ENCODE measurements around the gene TXNRD1. TPM values are rescaled to one million over a fixed set of nuclear protein-coding genes. Genes with fewer than 3 reads are reported as not detected.

The TXNRD1 gene
- total and polyA plus RNA-seq, 7 experiments from 2014 or later, result 19.1 to 73.5 (median 35.6) TPM

DNA sequence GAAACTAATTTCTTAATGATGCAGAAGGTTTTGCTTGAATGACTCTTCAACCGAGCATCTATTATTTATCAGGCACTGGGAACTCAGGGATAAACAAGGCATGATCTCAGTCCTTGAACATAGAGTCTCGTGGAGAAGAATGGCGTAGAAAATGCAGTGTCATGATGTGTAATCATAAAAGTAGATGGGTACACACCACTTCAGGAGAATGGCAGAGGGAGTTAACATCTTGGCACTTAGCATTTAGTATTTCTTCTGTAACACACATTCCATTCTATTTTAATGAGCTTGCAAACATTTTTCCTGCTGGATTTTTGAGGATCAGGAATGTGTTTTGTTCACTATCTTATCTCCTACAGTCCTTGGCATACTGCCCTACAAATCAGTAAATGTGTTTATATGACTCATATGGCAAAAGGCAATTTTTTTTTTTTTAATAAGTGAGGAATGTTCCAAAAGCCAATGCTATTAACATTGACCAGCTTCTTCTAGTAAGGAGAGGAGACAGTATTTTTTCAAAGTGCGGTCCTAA, 3.8 kb downstream of the TXNRD1 start:
- no peaks in the 10 kb centered on the region for H3K27me3 ChIP-seq (ENCODE audit: control insufficient read depth in 2 of 2, insufficient read depth in 2 of 2, low read length in 2 of 2)
- Mint-ChIP-seq H3K4me3 (peak overlapping the region in 2 of 10 donors; percentile 18 to 22), H3K4me1 (peaks cover 15 to 47% (median 26%) of the 10 kb centered on the region in 7 donors), H3K27ac (peak overlapping the region in 3 of 9 donors; percentile 55 to 60 (median 55)), H3K27me3 (peaks cover 0 to 11% (median 0%) of the 10 kb centered on the region in 5 donors), H3K9me3 (no peaks in the 10 kb centered on the region), H3K36me3 (peaks cover 0 to 10% (median 0%) of the 10 kb centered on the region in 5 donors)
- intact Hi-C loops (cut with micrococcal nuclease), result loop anchor here (5.0 to 10.0 kb wide), 7 partner anchors 82 to 888 kb away; partner anchors contain the start of genes SLC41A2 (in 2 of the 2), CHST11 (in 1 of the 2), NFYB (in 1 of the 2) and NT5DC3 (in 1 of the 2)
- no peaks in the 10 kb centered on the region for H3K9me3 ChIP-seq (ENCODE audit: control insufficient read depth in 2 of 3, low read length in 3 of 3)
- no peak overlapping the region for H3K4me3 ChIP-seq (ENCODE audit: low read length)
- no peak overlapping the region for H3K27ac ChIP-seq (ENCODE audit: low read depth, low read length)
- ChIA-PET CTCF (interaction anchor here (1.1 to 1.7 kb wide), 2 partner anchors 65 to 68 kb away, joined by 3 to 7 read pairs; no protein-coding TSS in a partner anchor), POLR2A (interaction anchor here (0.5 to 0.9 kb wide), 3 partner anchors 22 to 318 kb away, joined by 3 read pairs; no protein-coding TSS in a partner anchor)
- peaks cover 0 to 5% of the 10 kb centered on the region in 2 donors for H3K4me1 ChIP-seq (ENCODE audit: control insufficient read depth in 2 of 2, insufficient read depth in 2 of 2, low read length in 2 of 2)
- DNase-seq (no peak), ATAC-seq (no peak)
- no peaks in the 10 kb centered on the region for H3K36me3 ChIP-seq (ENCODE audit: control insufficient read depth in 2 of 3, insufficient read depth in 3 of 3, low read length in 3 of 3)

DNA sequence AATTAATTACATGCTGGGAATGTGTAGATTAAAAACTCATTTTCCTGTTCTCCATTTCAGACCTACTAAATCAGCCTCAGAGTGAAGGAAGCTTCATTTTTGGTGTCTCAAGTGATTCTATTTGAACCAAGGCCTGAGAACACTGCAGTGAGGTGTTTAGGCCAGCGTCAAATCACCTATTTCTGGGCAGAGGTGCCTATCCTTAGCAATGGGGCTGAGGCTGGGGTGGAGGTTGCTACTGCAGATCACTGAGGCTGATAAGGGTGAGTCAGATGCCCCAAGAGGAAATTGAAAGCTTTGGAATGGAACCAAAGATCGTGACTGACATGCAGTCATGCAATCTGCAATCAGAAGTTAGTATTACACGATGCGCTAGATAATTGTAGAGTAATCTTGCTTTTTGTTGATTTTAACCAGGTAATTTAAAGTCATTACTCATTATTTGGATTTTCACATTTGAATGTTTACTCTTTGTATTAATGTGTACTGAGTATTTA, 4.4 kb downstream of the TXNRD1 start:
- ChIA-PET CTCF (interaction anchor here (1.1 to 1.7 kb wide), 2 partner anchors 65 to 68 kb away, joined by 3 to 7 read pairs; no protein-coding TSS in a partner anchor), POLR2A (interaction anchor here (0.9 kb wide), 2 partner anchors 67 kb away, joined by 3 to 5 read pairs; no protein-coding TSS in a partner anchor)
- Histone ChIP-seq H3K27ac (ENCODE audit: low read depth, low read length) (no peak overlapping the region), H3K4me3 (ENCODE audit: low read length) (no peak overlapping the region), H3K27me3 (ENCODE audit: control insufficient read depth in 2 of 2, insufficient read depth in 2 of 2, low read length in 2 of 2) (no peaks in the 10 kb centered on the region), H3K36me3 (ENCODE audit: control insufficient read depth in 2 of 3, insufficient read depth in 3 of 3, low read length in 3 of 3) (no peaks in the 10 kb centered on the region), H3K9me3 (ENCODE audit: control insufficient read depth in 2 of 3, low read length in 3 of 3) (no peaks in the 10 kb centered on the region), H3K4me1 (ENCODE audit: control insufficient read depth in 2 of 2, insufficient read depth in 2 of 2, low read length in 2 of 2) (peaks cover 0 to 5% of the 10 kb centered on the region in 2 donors)
- Mint-ChIP-seq H3K27ac (peak overlapping the region in 2 of 9 donors; percentile 27 to 51), H3K4me3 (peak overlapping the region in 2 of 10 donors; percentile 24 to 57), H3K27me3 (peaks cover 0 to 11% (median 0%) of the 10 kb centered on the region in 5 donors), H3K9me3 (peaks cover 0 to under 1% (median 0%) of the 10 kb centered on the region in 11 donors), H3K36me3 (peaks cover 0 to 10% (median 0%) of the 10 kb centered on the region in 5 donors), H3K4me1 (peaks cover 15 to 47% (median 25%) of the 10 kb centered on the region in 7 donors)
- peak; percentile 48 for ATAC-seq
- peak in 5 of 9 donors; percentile 8 to 60 (median 16) for DNase-seq
- intact Hi-C loops (cut with micrococcal nuclease), result loop anchor here (1.0 to 10.0 kb wide), 9 partner anchors 67 to 887 kb away; partner anchors contain the start of genes SLC41A2 (in 2 of the 2), CHST11 (in 1 of the 2), NFYB (in 1 of the 2) and NT5DC3 (in 1 of the 2)

- intact Hi-C loops (cut with micrococcal nuclease), result loop anchor here (1.0 kb wide), 2 partner anchors 66 to 67 kb away; no protein-coding TSS in a partner anchor
- peaks cover 10 to 40% (median 19%) of the 10 kb centered on the region in 7 donors for H3K4me1 Mint-ChIP-seq
- no peaks in the 10 kb centered on the region for H3K27me3 ChIP-seq (ENCODE audit: control insufficient read depth in 2 of 2, insufficient read depth in 2 of 2, low read length in 2 of 2)
- H3K4me3 ChIP-seq (ENCODE audit: low read length), result no peak overlapping the region
- ATAC-seq (no peak), DNase-seq (peak in 1 of 9 donors; percentile 26)
- peaks cover 0 to 5% (median 0%) of the 10 kb centered on the region in 11 donors for H3K9me3 Mint-ChIP-seq
- H3K27ac ChIP-seq (ENCODE audit: low read depth, low read length), result no peak overlapping the region
- no peaks in the 10 kb centered on the region for H3K9me3 ChIP-seq (ENCODE audit: control insufficient read depth in 2 of 3, low read length in 3 of 3)
- H3K27ac Mint-ChIP-seq, result no peak overlapping the region
- H3K27me3 Mint-ChIP-seq, result peaks cover 0 to 11% (median 0%) of the 10 kb centered on the region in 5 donors
- ChIA-PET POLR2A (interaction anchor here (0.9 kb wide), 1 partner anchor 66 kb away, joined by 5 read pairs; no protein-coding TSS in a partner anchor), CTCF (interaction anchor here (1.2 kb wide), 1 partner anchor 21 kb away, joined by 4 read pairs; no protein-coding TSS in a partner anchor)
- H3K4me3 Mint-ChIP-seq, result no peak overlapping the region
- peaks cover 0 to 15% (median 0%) of the 10 kb centered on the region in 5 donors for H3K36me3 Mint-ChIP-seq
- no peaks in the 10 kb centered on the region for H3K36me3 ChIP-seq (ENCODE audit: control insufficient read depth in 2 of 3, insufficient read depth in 3 of 3, low read length in 3 of 3)
- H3K4me1 ChIP-seq (ENCODE audit: control insufficient read depth in 2 of 2, insufficient read depth in 2 of 2, low read length in 2 of 2), result no peaks in the 10 kb centered on the region
Observed at GRCh38 chr12:104220931-104221330, 5.4 kb downstream of the TXNRD1 start.

- ChIA-PET CTCF (interaction anchor here (0.8 to 1.2 kb wide), 2 partner anchors 9 to 24 kb away, joined by 4 read pairs; no protein-coding TSS in a partner anchor), POLR2A (no interaction called here)
- Histone ChIP-seq H3K4me3 (ENCODE audit: low read length) (no peak overlapping the region), H3K27ac (ENCODE audit: low read depth, low read length) (no peak overlapping the region), H3K27me3 (ENCODE audit: control insufficient read depth in 2 of 2, insufficient read depth in 2 of 2, low read length in 2 of 2) (no peaks in the 10 kb centered on the region), H3K4me1 (ENCODE audit: control insufficient read depth in 2 of 2, insufficient read depth in 2 of 2, low read length in 2 of 2) (no peaks in the 10 kb centered on the region), H3K9me3 (ENCODE audit: control insufficient read depth in 2 of 3, low read length in 3 of 3) (no peaks in the 10 kb centered on the region), H3K36me3 (ENCODE audit: control insufficient read depth in 2 of 3, insufficient read depth in 3 of 3, low read length in 3 of 3) (no peaks in the 10 kb centered on the region)
- Mint-ChIP-seq H3K36me3 (peaks cover 0 to 10% (median 0%) of the 10 kb centered on the region in 5 donors), H3K27me3 (peaks cover 0 to 11% (median 0%) of the 10 kb centered on the region in 5 donors), H3K9me3 (peaks cover 0 to 5% (median 0%) of the 10 kb centered on the region in 11 donors), H3K4me3 (no peak overlapping the region), H3K27ac (no peak overlapping the region), H3K4me1 (peaks cover 8 to 29% (median 13%) of the 10 kb centered on the region in 7 donors)
- ATAC-seq (no peak), DNase-seq (no peak)
- intact Hi-C loops (cut with micrococcal nuclease), result no loop called here
Observed at GRCh38 chr12:104222976-104223375, 7.4 kb downstream of the TXNRD1 start.

GRCh38 chr12:104223712-104224111, 8.1 kb downstream of the TXNRD1 start:
- ChIA-PET POLR2A (no interaction called here), CTCF (interaction anchor here (1.2 kb wide), 1 partner anchor 9 kb away, joined by 4 read pairs; no protein-coding TSS in a partner anchor)
- intact Hi-C loops (cut with micrococcal nuclease), result no loop called here
- H3K27me3 ChIP-seq (ENCODE audit: control insufficient read depth in 2 of 2, insufficient read depth in 2 of 2, low read length in 2 of 2), result no peaks in the 10 kb centered on the region
- H3K27me3 Mint-ChIP-seq, result peaks cover 0 to 11% (median 0%) of the 10 kb centered on the region in 5 donors
- H3K4me3 Mint-ChIP-seq, result no peak overlapping the region
- no peaks in the 10 kb centered on the region for H3K4me1 ChIP-seq (ENCODE audit: control insufficient read depth in 2 of 2, insufficient read depth in 2 of 2, low read length in 2 of 2)
- H3K36me3 ChIP-seq (ENCODE audit: control insufficient read depth in 2 of 3, insufficient read depth in 3 of 3, low read length in 3 of 3), result no peaks in the 10 kb centered on the region
- H3K36me3 Mint-ChIP-seq, result peaks cover 0 to 10% (median 0%) of the 10 kb centered on the region in 5 donors
- H3K4me3 ChIP-seq (ENCODE audit: low read length), result no peak overlapping the region
- DNase-seq (no peak), ATAC-seq (no peak)
- H3K27ac Mint-ChIP-seq, result no peak overlapping the region
- H3K27ac ChIP-seq (ENCODE audit: low read depth, low read length), result no peak overlapping the region
- H3K4me1 Mint-ChIP-seq, result peaks cover 8 to 23% (median 13%) of the 10 kb centered on the region in 7 donors
- H3K9me3 Mint-ChIP-seq, result peaks cover 0 to 5% (median 0%) of the 10 kb centered on the region in 11 donors
- H3K9me3 ChIP-seq (ENCODE audit: control insufficient read depth in 2 of 3, low read length in 3 of 3), result no peaks in the 10 kb centered on the region

GRCh38 chr12:104226672-104227071, 11.1 kb downstream of the TXNRD1 start:
- H3K9me3 Mint-ChIP-seq, result peaks cover 0 to 12% (median 1%) of the 10 kb centered on the region in 11 donors
- H3K27ac Mint-ChIP-seq, result no peak overlapping the region
- ATAC-seq (no peak), DNase-seq (no peak)
- H3K4me3 Mint-ChIP-seq, result no peak overlapping the region
- Histone ChIP-seq H3K4me1 (ENCODE audit: control insufficient read depth in 2 of 2, insufficient read depth in 2 of 2, low read length in 2 of 2) (no peaks in the 10 kb centered on the region), H3K36me3 (ENCODE audit: control insufficient read depth in 2 of 3, insufficient read depth in 3 of 3, low read length in 3 of 3) (no peaks in the 10 kb centered on the region), H3K27ac (ENCODE audit: low read depth, low read length) (no peak overlapping the region), H3K27me3 (ENCODE audit: control insufficient read depth in 2 of 2, insufficient read depth in 2 of 2, low read length in 2 of 2) (no peaks in the 10 kb centered on the region), H3K4me3 (ENCODE audit: low read length) (no peak overlapping the region), H3K9me3 (ENCODE audit: control insufficient read depth in 2 of 3, low read length in 3 of 3) (no peaks in the 10 kb centered on the region)
- H3K36me3 Mint-ChIP-seq, result peaks cover 0 to 9% (median 4%) of the 10 kb centered on the region in 5 donors
- H3K4me1 Mint-ChIP-seq, result peaks cover 0 to 2% (median 0%) of the 10 kb centered on the region in 7 donors
- intact Hi-C loops (cut with micrococcal nuclease), result no loop called here
- POLR2A ChIA-PET, result no interaction called here
- peaks cover 4 to 11% (median 5%) of the 10 kb centered on the region in 5 donors for H3K27me3 Mint-ChIP-seq
- CTCF ChIA-PET, result interaction anchor here (0.6 kb wide), 1 partner anchor 16 kb away, joined by 3 read pairs; no protein-coding TSS in a partner anchor

All from naive thymus-derived CD4-positive, alpha-beta T cell (primary cell).